ENCODE data around the gene CEP104.

GRCh38 chr1:3852711-3853485, 4.1 kb downstream of the CEP104 start:
- TF ChIP-seq CTCF (conservative IDR thresholded peaks at IDR 0.05) (no peak), ZFX (IDR thresholded peaks at IDR 0.05) (no peak)

All from C4-2B (cell line).